ENCODE measurements around the gene SLC43A1. TPM values are rescaled to one million over a fixed set of nuclear protein-coding genes. Genes with fewer than 3 reads are reported as not detected.

The SLC43A1 gene
- total RNA-seq, 1 donor from 2014 or later: 9.1 TPM

DNA sequence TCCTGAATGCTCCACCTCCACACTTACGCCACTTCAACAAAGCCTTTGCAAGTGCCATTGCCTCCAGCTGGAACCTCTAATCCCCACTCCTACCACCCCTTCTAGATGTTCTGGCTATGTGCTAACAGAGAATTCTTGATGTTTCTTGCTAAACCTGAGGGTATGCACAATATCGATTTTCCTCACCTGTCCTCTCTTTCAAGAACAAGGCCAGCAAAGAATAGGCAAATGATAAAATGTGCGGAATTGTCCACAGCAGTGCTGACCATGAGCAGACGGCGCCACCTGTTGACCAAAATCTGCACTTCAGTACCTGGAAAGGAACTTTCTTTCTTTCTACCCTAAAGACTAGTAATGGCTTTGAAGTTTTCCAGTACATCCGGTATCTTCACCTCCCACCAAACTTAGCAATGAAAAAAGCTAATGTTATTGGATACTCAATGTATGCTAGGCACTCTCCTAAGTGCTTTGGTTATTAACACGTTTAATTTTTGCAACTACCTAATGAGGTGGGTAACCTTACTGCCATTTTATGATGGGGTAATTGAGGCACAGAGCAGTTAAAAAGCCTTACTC, 11.6 kb upstream of the SLC43A1 start:
- peak; percentile 81 for DNase-seq

DNA sequence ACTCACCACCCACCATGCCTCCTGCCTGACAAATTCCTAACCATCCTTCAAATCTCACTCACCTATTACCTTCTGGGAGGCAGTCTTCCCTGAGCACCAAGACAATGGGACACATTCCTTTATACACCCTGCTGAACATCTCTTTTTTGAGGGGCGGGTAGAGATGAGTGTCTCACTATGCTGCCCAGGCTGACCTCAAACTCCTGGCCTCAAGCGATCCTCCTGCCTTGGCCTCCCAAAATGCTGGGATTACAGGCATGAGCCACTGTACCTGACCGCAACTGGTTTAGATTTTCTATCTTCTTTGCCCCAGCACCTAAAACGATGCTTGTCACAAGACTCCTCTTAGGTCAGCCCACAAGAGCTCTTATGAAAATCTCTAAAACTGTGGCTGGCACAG, 7.9 kb upstream of the SLC43A1 start:
- DNase-seq: no peak

DNA sequence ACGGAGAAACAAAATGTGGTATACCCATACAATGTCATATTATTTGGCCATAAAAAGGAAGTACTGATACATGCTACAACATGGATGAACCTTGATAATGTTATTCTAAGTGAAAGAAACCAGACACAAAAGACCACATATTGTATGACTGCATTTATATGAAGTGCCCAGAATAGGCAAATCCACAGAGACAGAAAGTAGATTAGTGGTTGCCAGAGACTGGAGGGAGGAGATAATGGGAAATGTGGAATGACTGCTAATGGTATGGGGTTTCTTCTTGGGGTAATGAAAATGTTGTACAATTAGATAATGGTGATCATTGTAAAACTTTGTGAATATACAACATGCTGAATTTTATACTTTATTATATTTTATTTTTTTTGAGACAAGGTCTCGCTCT, 5.6 kb upstream of the SLC43A1 start:
- no peak for DNase-seq

DNA sequence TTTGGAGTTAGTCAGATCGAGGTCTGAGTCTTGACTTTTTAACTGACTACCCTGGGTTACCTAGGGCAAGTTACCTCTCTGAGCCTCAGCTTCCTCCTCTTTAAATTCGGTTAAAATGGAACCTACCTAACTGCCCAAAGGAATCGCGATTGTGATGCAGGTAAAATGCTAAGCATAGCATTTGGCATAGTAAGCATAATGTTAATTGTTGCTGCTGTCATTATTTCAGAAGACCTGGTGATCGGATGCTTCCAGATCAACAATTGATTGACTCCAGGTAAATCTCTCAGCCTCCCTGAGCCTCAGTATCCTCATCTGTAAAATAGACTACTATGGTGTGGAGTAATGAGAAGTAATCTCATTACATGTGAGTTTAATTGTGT, 550 bp upstream of the SLC43A1 start:
- no peak for DNase-seq

DNA sequence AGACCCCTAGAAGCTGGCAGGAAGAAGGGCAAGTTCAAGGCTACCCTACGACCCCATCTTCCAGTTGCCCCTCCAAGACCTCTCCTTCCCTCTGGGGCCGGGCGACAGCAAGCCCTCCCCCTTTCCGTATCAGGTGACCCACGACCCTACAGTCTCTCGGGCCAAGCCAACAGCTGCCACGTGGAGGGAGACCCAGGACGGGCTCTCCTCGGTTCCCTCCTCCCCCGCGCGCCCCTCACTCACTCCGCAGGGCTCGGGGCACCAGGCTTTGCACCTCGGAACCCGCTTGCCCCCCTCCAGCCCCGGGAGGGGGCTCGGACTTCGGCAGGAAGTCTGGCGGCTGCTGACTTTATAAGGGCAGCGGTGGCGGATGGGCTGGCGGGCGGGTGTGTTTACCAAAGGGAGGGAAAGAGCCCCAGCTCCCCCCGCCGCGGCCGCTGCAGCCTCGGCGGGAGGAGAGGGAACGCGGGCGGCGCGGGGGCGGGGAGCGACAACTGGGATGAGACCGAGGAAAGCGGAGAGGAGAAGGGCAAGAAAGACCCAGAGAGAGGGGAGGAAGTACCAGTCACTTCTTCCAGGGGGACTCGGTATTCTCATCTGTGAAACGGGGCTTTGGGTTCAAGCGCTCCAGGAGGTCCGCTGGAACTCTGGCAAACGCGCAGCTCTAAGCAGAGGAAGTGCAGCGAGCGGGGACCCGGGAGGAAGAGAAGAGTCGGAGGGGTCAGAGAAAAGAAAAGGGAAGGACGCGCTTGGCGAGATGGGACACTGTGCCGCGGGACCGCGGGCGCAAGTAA, 767 bp downstream of the SLC43A1 start:
- DNase-seq: peak; percentile 51

DNA sequence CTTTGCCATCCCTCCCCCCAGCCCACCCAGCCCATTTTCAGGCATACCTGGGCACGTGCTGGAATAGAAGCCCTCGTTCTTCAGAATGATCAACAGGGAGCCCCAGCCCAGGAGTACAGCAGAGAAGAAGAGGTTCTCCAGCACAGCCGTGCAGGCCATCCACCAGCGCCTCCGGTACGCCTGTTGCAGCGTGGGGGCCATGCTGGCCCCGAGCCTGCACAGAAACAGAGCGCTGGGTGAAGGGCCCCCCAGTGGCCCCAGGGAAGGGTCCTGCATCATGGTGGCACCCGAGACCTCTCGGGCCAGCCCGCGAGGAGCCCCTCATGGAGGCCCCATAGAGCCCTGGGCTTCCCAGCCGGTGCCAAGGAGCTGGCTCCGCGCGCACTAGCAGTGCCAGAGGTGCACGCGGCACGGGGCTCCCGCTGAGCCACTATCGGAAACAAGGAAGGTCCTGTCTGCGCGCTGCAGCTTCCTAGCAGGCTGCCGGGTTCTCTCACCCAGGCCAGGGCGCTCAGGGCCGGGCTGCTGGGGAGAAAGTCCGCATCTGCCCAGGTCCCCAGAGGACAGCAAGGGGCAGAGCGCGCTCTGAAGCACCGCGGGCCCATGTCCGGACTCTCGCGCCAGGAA, 1.5 kb downstream of the SLC43A1 start:
- DNase-seq: peak; percentile 40

DNA sequence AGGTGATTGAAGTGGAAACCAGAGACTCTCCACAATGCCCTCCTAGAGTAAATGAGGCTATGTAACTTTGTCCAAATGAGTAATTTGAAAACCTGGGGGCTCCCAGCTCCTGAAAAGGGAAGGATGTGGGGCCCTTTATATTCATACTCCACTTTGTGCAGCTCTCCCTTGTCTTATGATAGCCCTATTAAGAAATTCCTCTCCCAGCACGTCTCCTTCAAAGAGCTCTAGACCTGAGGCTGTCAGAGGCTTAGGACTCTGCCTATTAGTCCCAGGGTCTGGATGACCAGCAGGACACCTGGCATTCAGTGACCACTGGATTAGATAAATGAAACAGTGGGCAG, 2.1 kb downstream of the SLC43A1 start:
- no peak for DNase-seq

DNA sequence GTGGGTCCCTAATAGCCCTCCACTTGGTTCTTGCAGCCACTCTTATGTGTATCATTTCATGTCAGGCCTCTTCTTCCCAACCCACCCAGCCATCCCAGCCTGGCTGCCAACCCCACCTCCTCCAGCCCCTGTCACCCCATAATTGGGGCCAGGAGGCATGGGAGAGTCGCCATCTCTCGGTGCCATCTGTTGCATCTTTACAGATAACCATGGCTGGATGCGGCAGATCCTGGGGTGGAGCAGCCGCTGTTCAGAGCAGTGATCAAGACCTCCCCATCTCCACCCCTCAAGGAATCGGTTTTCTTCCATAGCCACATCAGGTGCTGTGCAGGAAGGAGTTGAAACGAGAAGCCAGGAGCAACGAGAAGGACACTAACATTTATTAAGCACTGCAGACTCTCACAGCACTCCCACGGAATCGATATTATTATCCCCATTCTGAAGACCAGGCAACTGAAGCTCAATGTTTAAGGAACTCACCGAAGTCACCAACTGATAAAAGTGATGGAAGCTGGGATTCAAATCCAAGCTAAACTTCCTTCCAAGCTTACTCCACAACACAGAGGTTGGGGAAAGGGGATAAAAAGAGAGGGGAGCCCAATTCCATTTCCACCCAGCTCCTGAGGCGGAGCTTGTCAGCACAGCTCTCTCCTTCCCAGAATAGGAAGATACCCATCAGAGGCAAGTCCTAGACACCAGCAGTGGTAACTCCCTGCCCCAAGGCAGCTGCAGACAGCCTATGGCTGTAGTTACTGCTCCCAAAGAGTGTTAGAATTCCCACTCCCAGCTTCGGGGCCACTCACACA, 2.7 kb downstream of the SLC43A1 start:
- no peak for DNase-seq

DNA sequence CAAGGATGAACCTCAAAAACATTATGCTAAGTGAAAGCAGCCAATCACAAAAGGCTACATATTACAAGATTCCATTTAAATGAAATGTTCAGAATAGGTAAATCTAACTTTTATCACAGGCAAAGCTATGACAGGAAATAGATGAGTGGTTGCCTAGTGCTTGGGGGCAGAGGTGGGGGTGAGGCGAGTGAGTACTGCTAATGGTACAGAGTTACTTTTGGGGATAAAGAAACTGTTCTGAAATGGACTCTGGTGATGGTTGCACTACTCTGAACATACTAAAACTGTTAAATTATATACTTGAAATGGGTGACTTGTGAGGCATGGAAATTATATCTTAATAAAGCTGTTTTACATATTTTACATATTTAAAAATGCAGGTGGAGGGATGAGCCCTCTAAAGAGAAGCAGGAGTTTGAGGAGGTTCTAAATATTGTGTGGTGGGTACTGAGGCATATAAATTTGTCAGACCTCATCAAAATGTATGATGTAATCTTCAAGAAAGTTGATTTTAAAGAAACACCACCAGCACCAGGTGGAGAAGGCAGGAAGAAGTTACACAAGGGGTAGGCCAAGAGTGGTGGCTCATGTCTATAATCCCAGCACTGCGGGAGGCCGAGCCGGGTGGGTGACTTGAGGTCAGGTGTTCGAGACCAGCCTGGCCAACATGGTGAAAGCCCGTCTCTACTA, 3.6 kb downstream of the SLC43A1 start:
- no peak for DNase-seq

DNA sequence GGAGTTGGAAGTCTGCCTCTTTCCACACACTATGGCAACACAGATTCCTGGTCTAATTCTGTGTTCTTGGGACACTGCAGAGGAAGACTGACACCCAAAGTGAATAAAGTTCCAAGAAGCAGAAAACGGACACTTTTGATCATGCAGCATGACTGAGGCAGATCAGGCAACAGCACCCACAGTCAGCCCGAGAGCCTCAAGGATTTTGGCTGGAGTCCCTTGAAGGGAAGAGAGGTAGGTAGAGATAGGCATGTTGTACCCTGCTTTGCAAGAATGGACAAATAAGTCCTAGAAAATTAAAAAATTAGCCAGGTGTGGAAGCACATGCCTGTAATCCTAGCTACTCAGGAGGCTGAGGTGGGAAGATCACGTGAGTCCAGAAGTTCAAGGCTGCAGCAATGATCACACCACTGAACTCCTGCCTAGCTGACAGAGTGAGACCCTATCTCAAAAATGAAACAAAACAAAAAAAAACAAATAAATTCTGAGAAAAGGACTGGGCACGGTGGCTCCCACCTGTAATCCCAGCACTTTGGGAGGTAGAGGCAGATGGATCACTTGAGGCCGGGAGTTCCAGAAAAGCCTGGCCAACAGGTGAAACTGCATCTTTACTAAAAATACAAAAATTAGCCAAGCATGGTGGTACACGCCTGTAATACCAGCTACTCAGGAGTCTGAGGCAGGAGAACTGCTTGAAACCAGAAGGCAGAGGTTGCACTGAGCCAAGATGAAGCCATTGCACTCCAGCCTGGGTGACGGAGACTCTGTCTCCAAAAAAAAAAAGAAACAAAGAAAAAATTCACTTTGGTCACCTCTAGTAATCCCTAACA, 6.9 kb downstream of the SLC43A1 start:
- DNase-seq: no peak

DNA sequence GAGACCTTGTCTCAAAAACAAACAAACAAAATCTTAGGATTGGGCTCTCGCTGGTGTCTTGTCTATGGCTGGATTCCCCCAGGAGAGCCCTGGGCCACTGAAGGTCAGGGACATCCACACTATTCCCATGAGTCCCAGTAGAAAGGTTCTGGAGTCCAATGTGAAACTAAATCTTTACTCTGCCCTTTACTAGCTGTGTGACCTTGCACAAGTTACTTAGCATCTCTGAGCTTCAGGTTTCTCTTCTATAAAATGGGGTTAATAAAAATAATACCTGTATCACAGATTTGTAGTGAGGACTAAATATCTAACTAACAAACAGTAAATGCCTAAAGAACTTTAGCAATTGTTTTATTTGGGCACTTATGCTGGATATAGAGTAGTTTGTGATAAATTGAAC, 9.0 kb downstream of the SLC43A1 start:
- DNase-seq: no peak

DNA sequence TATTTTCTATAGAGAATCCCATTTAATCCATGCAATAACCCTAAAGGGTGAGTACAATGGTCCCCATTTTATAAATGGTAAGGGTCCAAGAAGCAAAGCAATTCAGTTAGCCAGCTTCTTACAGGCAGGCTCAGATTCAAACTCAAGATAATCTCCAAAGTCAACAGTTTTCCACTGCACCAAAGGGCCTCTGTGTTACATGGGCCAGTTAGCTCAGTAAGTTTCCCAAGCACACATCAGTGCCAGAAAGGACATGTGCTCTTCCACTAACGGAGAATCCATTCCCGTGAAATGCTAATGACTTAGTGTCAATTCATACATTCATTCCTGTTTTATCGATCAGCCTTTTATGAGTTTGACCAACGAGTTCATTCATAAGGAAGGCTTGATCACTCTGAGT, 11.0 kb downstream of the SLC43A1 start:
- no peak for DNase-seq

DNA sequence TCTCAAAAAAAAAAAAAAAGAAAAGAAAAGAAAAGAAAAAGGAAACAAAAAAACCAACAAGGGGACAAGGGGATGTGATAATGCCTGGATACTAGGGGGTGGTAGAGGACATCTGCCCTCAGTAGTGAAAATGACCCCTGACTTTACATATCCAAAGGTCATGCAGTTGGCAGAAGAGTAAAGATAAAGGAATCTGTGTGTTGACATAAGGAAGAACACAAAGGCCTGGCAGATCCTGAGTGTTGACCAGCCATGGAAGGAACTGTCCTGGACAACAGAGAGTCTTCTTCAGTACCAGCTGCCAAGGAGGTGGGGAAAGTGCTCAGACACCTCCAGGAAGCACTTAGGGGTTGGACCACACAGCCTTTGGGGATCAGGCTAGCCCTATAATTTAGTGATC, 12.6 kb downstream of the SLC43A1 start:
- no peak for DNase-seq

DNA sequence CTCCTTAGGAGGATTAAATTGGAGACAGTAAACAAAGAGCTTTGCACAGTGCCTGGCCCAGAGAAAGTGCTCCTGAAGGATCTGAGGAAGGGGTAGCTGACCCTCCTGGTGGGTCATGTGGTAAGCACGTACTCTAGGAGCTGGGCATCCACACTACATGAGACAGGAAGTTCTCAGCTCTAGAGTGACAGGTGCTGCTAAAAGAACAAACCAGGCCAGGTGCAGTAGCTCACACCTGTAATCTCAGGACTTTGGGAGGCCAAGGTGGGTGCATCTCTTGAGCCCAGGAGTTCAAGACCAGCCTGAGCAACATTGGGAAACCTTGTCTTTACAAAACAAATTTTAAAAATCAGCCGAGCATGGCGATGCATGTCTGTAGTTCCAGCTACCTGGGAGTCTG, 13.1 kb downstream of the SLC43A1 start:
- no peak for DNase-seq

DNA sequence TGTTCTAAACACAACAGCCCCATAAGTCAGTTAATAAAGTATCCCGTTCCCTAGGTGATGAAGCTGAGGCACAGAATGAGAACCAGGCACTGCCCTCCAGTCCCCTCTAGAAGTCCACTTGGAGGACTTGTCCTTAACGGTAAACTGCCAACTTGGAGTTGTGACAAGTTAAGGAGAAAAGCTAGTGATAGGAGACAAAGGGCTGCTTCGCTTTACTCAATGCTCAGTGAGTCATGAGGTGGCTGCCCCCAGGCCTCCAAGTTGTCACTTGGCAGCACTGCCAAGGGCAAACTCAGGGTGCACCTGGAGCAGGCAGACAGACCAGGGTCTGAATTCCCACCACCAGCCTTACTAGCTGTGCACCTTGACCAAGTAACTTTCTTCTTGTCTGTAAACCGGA, 13.5 kb downstream of the SLC43A1 start:
- no peak for DNase-seq

DNA sequence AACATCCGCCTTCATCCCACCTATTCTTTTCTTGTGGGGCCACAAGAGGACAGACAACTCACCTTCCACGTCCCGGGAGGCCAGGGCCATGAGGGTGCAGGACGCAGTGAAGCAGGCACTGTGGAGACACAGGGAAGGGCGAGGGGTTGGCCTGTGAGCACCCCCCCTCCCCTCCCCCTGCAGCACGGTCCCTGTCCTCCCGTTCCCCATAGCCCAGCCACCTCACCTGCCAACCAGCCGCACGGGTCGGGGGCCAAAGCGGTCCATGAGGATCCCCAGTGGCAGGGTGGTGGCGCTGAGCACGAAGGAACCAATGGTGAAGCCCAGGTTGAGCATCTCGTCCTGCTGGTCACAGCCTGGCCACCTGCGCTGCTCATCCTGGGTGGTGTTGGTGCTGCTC, 14.6 kb downstream of the SLC43A1 start:
- DNase-seq: no peak

DNA sequence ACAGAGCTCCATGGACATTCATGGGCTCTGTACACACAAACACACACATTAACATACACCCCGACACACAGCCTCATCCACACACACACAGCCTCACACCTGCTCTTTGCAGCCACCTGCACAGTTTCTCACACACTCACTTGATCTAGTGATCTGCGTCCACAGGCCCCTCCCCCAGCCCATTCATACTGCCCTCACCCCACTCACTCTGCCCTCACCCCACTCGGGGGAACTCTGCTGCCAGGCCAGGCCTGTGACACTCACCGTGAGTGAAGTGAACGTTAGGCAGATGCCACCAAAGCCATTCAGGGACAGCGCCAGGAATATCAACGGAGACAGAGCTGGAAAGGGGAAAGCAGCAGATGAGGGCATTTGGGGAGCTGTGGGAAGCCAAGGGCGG, 15.0 kb downstream of the SLC43A1 start:
- DNase-seq: no peak

DNA sequence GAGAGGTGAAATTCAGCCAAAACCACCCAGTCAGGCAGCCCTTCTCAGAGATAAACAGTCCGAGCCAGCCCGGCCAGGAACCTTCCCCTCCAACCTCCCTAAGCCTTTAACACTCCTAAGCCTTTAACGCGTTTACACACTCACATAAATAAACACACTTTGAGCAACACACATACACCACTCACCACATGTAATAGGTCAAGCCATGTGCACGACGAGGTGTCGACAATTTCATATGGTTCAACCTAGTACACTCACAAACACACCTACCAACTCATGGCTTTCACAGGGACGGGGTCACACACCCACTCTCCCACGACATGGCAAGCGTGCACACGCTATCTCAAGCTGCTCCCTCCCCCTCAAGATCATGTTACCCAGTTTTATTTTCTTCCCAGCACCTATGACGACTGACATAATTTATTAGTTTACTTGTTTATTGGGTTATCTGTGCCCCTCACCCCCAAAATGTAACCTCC, 15.5 kb downstream of the SLC43A1 start:
- no peak for DNase-seq

DNA sequence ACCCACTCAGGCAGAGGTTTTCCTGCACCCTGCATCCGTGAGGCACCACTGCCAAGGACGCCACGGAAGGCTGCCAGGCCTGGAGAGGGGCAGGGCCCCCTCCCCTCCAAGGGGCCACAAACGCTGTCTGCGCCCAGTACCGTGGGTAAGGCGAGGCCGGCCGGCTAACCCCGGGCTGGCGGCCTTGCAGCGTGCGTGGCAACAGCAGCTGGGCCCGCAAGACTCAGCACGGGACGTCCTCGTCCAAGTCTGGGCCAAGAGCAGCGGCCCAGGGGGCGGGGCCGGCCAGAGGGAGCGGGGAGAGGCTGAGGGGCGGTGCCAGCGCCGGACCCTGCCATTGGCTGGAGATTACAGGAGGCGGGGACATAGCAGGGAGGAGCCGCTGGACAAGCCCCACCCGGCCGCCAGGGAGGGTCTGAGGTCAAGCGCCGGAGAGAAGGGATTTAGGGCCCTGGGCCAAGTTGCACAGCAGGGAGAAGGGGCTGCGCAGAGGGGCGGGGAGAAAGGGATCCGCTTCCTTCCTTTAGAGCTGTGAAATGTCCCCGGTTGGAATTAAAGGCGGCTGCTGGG, 16.0 kb downstream of the SLC43A1 start:
- DNase-seq: peak; percentile 97

DNA sequence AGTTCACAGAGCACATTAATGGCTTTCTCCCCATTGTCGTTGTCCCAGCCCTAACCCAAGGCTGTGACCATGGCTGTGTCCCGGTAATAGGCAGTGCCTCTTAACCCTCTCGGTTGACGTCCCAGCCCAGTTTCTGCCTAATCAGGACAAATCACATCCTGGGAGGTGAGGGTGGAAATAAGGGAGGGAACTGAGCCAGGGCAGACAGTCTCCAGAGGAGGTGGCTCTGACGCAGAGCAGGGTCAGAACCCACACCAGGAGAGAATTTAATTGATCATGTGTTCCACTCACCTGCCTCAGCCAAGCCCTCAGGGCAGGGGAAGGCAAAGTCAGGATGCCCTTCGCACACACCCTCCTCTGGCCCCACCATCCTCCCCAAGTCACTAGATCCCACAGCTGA, 17.0 kb downstream of the SLC43A1 start:
- DNase-seq: no peak

Data from tongue (tissue), 2 donors.